SJSA1 (cell line): ENCODE data around the gene NR5A1. TPM values are rescaled to one million over a fixed set of nuclear protein-coding genes. Genes with fewer than 3 reads are reported as not detected.

ENCODE experiments used
- DNase-seq, 2 experiments: peaks; one replicate each; pipeline ENCODE4 v3.0.0-alpha.2; 2015 to 2020; ENCODE audit warnings: low spot score in 2 of 2, low read depth in 1 of 2
- H3K27ac ChIP-seq: fragments of 250-450 bp; sonication (Bioruptor Pico); 2 replicates; pipeline ENCODE4 v1.5.1; 2020; ENCODE audit warnings: mild to moderate bottlenecking, moderate library complexity
- H3K27me3 ChIP-seq: fragments of 250-450 bp; sonication (Bioruptor Pico); replicated peaks from 2 replicates; pipeline ENCODE4 v1.5.1; 2020; ENCODE audit warnings: mild to moderate bottlenecking, moderate library complexity
- H3K36me3 ChIP-seq: fragments of 250-450 bp; sonication (Bioruptor Pico); 2 replicates; pipeline ENCODE4 v1.5.1; 2020; ENCODE audit warnings: mild to moderate bottlenecking
- H3K4me1 ChIP-seq: fragments of 250-450 bp; sonication (Bioruptor Pico); replicated peaks from 2 replicates; pipeline ENCODE4 v1.6.1; 2021; ENCODE audit warnings: mild to moderate bottlenecking
- H3K4me3 ChIP-seq: fragments of 250-450 bp; sonication (Bioruptor Pico); 2 replicates; pipeline ENCODE4 v1.5.1; 2020; ENCODE audit warnings: mild to moderate bottlenecking
- H3K9me3 ChIP-seq: fragments of 250-450 bp; sonication (Bioruptor Pico); replicated peaks from 2 replicates; pipeline ENCODE4 v1.5.1; 2020; ENCODE audit warnings: mild to moderate bottlenecking
- total RNA-seq: library from RNA; depleted of rRNA; stranded (reverse); fragments of >200 nt; shearing (Covaris generic); gene quantifications from 2 replicates; pipeline ENCODE4 v1.2.3, GENCODE V29; 2014

NR5A1 gene
- total RNA-seq, 1 experiment from 2014 or later, result not detected

DNA sequence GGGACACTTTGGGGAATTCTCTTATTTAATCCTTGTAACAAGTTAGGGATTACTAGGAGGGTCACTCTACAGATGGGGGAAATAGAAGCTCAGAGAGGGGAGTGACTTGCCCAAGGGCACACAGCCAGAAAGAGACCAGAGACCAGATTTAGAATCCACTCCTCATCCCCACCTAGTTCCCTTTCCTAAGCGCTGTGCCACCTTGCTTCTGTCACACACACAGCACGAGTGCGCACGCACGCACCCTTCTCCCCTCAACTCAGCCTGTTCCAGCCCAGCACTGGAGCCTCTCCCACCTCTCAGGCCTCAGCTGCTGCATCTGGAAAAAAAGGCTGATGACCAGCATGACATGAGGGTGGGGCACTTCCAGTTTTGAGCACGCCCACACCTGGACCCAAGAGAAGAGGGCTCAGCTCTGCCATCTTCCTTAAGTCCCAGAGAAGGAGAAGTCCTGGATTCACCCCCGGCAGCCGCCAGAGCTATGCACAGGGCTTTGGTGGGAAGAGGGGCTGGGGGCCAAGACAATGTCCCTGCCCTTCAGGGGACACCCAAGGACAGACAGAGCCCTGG lies 18.5 kb downstream of the NR5A1 start:
- Histone ChIP-seq H3K4me1 (no peaks in the 10 kb centered on the region), H3K9me3 (no peaks in the 10 kb centered on the region), H3K4me3 (no peak overlapping the region), H3K27me3 (peaks cover 16% of the 10 kb centered on the region), H3K36me3 (no peaks in the 10 kb centered on the region), H3K27ac (no peak overlapping the region)
- no peak for DNase-seq

- H3K9me3 ChIP-seq, result no peaks in the 10 kb centered on the region
- H3K36me3 ChIP-seq, result no peaks in the 10 kb centered on the region
- DNase-seq, result no peak
- peaks cover 16% of the 10 kb centered on the region for H3K27me3 ChIP-seq
- H3K4me3 ChIP-seq, result no peak overlapping the region
- H3K27ac ChIP-seq, result no peak overlapping the region
- no peaks in the 10 kb centered on the region for H3K4me1 ChIP-seq
These were observed 19.7 kb downstream of the NR5A1 start for GRCh38 chr9:124487260-124488182.

GRCh38 chr9:124486778-124487259 lies 20.4 kb downstream of the NR5A1 start:
- DNase-seq, result no peak
- Histone ChIP-seq H3K27me3 (peaks cover 18% of the 10 kb centered on the region), H3K36me3 (no peaks in the 10 kb centered on the region), H3K4me3 (no peak overlapping the region), H3K9me3 (no peaks in the 10 kb centered on the region), H3K4me1 (no peaks in the 10 kb centered on the region), H3K27ac (no peak overlapping the region)

- DNase-seq, result no peak
- peaks cover 19% of the 10 kb centered on the region for H3K27me3 ChIP-seq
- H3K4me1 ChIP-seq, result no peaks in the 10 kb centered on the region
- H3K9me3 ChIP-seq, result no peaks in the 10 kb centered on the region
- H3K27ac ChIP-seq, result no peak overlapping the region
- H3K36me3 ChIP-seq, result no peaks in the 10 kb centered on the region
- H3K4me3 ChIP-seq, result no peak overlapping the region
These were observed 21.3 kb downstream of the NR5A1 start for GRCh38 chr9:124485936-124486335.

- Histone ChIP-seq H3K36me3 (no peaks in the 10 kb centered on the region), H3K27ac (no peak overlapping the region), H3K9me3 (no peaks in the 10 kb centered on the region), H3K4me3 (no peak overlapping the region), H3K27me3 (peaks cover 19% of the 10 kb centered on the region), H3K4me1 (no peaks in the 10 kb centered on the region)
- no peak for DNase-seq
These were observed 22.0 kb downstream of the NR5A1 start for GRCh38 chr9:124485201-124485600.

- H3K4me3 ChIP-seq, result no peak overlapping the region
- no peak for DNase-seq
- H3K4me1 ChIP-seq, result no peaks in the 10 kb centered on the region
- peaks cover 19% of the 10 kb centered on the region for H3K27me3 ChIP-seq
- no peaks in the 10 kb centered on the region for H3K36me3 ChIP-seq
- H3K9me3 ChIP-seq, result no peaks in the 10 kb centered on the region
- H3K27ac ChIP-seq, result no peak overlapping the region
These were observed 23.7 kb downstream of the NR5A1 start for GRCh38 chr9:124483481-124483880.

DNA sequence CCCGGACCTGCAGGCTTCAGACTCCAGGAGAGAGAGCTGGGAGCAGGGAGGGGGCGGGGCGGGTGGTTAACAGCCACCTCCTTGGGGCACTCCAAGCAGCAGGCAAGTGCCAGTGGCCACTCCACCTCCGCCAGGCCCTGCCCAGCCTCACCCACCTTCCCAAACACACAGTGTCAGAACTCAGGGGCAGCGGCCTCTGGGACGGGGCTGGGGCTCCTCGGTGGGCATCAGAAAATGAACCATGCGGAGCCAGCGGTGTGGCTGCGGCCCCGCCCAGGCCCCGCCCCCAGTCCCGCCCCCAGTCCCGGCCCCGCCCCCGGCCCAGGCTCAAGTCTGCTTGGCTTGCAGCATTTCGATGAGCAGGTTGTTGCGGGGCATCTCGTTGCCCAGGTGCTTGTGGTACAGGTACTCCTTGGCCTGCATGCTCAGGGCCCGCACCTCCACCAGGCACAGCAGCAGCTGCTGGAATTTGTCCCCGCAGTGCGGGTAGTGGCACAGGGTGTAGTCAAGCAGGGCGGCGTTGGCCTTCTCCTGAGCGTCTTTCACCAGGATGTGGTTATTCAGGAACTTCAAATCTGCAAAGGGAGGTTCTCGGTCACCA lies 24.7 kb downstream of the NR5A1 start:
- Histone ChIP-seq H3K4me1 (no peaks in the 10 kb centered on the region), H3K27ac (no peak overlapping the region), H3K9me3 (no peaks in the 10 kb centered on the region), H3K4me3 (no peak overlapping the region), H3K36me3 (no peaks in the 10 kb centered on the region), H3K27me3 (peaks cover 23% of the 10 kb centered on the region)
- DNase-seq, result no peak

- no peak for DNase-seq
- no peaks in the 10 kb centered on the region for H3K9me3 ChIP-seq
- no peaks in the 10 kb centered on the region for H3K36me3 ChIP-seq
- H3K4me1 ChIP-seq, result peaks cover 5% of the 10 kb centered on the region
- H3K27me3 ChIP-seq, result peaks cover 22% of the 10 kb centered on the region
- H3K27ac ChIP-seq, result no peak overlapping the region
- H3K4me3 ChIP-seq, result no peak overlapping the region
These were observed 26.1 kb downstream of the NR5A1 start for GRCh38 chr9:124481115-124481514.

- DNase-seq, result no peak
- peaks cover 20% of the 10 kb centered on the region for H3K27me3 ChIP-seq
These were observed 26.6 kb downstream of the NR5A1 start for GRCh38 chr9:124480621-124480981.

GRCh38 chr9:124479947-124480620 lies 27.1 kb downstream of the NR5A1 start:
- no peak overlapping the region for H3K4me3 ChIP-seq
- peaks cover 16% of the 10 kb centered on the region for H3K27me3 ChIP-seq
- DNase-seq, result no peak
- H3K36me3 ChIP-seq, result no peaks in the 10 kb centered on the region
- no peak overlapping the region for H3K27ac ChIP-seq
- no peaks in the 10 kb centered on the region for H3K9me3 ChIP-seq
- peaks cover 5% of the 10 kb centered on the region for H3K4me1 ChIP-seq

More at GRCh38 chr9:124480621-124480981, 26.6 kb downstream of the NR5A1 start:
- peaks cover 5% of the 10 kb centered on the region for H3K4me1 ChIP-seq
- H3K9me3 ChIP-seq, result no peaks in the 10 kb centered on the region
- H3K4me3 ChIP-seq, result no peak overlapping the region
- no peak overlapping the region for H3K27ac ChIP-seq
- no peaks in the 10 kb centered on the region for H3K36me3 ChIP-seq

GRCh38 chr9:124479371-124479770 lies 27.8 kb downstream of the NR5A1 start:
- peaks cover 16% of the 10 kb centered on the region for H3K27me3 ChIP-seq
- no peak overlapping the region for H3K27ac ChIP-seq
- no peak overlapping the region for H3K4me3 ChIP-seq

GRCh38 chr9:124478354-124478753 lies 28.8 kb downstream of the NR5A1 start:
- H3K27me3 ChIP-seq, result peaks cover 16% of the 10 kb centered on the region
- no peak overlapping the region for H3K4me3 ChIP-seq
- peaks cover 5% of the 10 kb centered on the region for H3K4me1 ChIP-seq
- no peaks in the 10 kb centered on the region for H3K36me3 ChIP-seq
- no peak for DNase-seq
- H3K9me3 ChIP-seq, result no peaks in the 10 kb centered on the region
- H3K27ac ChIP-seq, result no peak overlapping the region

More at GRCh38 chr9:124479371-124479770, 27.8 kb downstream of the NR5A1 start:
- Histone ChIP-seq H3K4me1 (peaks cover 5% of the 10 kb centered on the region), H3K9me3 (no peaks in the 10 kb centered on the region), H3K36me3 (no peaks in the 10 kb centered on the region)
- DNase-seq, result no peak

DNA sequence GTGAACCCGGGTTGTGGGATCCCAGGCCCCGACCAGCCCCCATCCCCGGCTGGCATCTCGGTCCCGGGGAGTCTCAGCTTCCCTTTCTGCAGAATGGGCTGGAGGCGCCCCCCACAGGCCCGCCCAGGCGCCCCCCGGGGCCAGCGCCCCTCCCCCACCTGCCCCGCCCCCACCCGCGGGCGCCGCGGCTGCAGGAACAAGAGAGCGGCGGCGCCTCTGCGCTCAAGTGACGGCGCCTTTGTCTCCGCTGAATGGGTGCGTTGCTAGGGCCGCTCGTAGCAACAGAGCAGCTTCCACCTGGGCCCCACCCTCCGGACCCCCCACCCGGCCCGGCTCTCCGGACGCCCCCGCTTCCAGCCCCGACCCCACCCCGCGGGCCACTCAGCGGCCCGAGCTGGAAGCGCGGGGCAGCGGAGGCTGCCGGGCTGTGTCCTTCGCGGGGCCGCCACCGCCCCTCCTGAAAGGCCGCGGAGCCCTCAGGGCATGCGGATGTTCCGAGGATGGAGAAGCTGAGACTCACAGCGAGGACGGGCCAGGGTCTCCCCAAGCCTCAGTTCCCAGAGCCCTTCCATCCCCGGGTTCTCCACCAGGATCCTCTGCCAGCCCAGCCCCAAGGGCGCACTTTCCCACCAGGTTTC lies 29.4 kb downstream of the NR5A1 start:
- peaks cover 16% of the 10 kb centered on the region for H3K27me3 ChIP-seq
- no peak for DNase-seq
- H3K27ac ChIP-seq, result no peak overlapping the region
- H3K4me3 ChIP-seq, result no peak overlapping the region
- peaks cover 5% of the 10 kb centered on the region for H3K4me1 ChIP-seq
- H3K9me3 ChIP-seq, result no peaks in the 10 kb centered on the region
- no peaks in the 10 kb centered on the region for H3K36me3 ChIP-seq
